ENCODE results near the gene PRKCA. TPM values are rescaled to one million over a fixed set of nuclear protein-coding genes. Genes with fewer than 3 reads are reported as not detected.

PRKCA gene
- total and polyA plus RNA-seq, 10 of the 15 experiments (the other 5 are each of a cell fraction or from before 2014, with no cell fraction given) = 0.11 to 14.6 (median 0.72) TPM

GRCh38 chr17:66367107-66367506, 64.7 kb downstream of the PRKCA start:
- Histone ChIP-seq H3K4me2 (ENCODE audit: control insufficient read depth, insufficient read depth) (no peak overlapping the region), H3K9me3 (replicated peaks; ENCODE audit: control insufficient read depth, insufficient read depth, low read length) (no peaks in the 10 kb centered on the region), H3K27me3 (replicated peaks in 1 of 2; ENCODE audit: control insufficient read depth in 2 of 2, insufficient read depth in 2 of 2, low read length in 1 of 2) (no peaks in the 10 kb centered on the region), H3K4me3 (no peak overlapping the region), H2AFZ (ENCODE audit: control insufficient read depth, low read depth, low read length) (no peak overlapping the region), H3K36me3 (ENCODE audit: control insufficient read depth in 2 of 2, insufficient read depth in 2 of 2, low read length in 1 of 2) (no peaks in the 10 kb centered on the region), H4K20me1 (ENCODE audit: control insufficient read depth, insufficient read depth) (no peaks in the 10 kb centered on the region), H3K79me2 (ENCODE audit: control insufficient read depth, insufficient read depth, low read length) (no peaks in the 10 kb centered on the region), H3K27ac (ENCODE audit: control insufficient read depth, insufficient read depth) (no peak overlapping the region), H3K9ac (ENCODE audit: control insufficient read depth, insufficient read depth, low read length) (no peak overlapping the region), H3K4me1 (ENCODE audit: control insufficient read depth, insufficient read depth, low read length) (no peaks in the 10 kb centered on the region; the same call in 1 of the 2 replicates)
- FAIRE-seq (no peak), ATAC-seq (no peak), DNase-seq (ENCODE audit: low read depth, low spot score) (no peak)
- intact Hi-C loops (cut with micrococcal nuclease; ENCODE audit: unreplicated experiment) (no loop called here), in situ Hi-C loops (cut with MboI) (no loop called here)
- RAD21 ChIA-PET (ENCODE audit: unreplicated experiment) = interaction anchor here (0.6 kb wide), 1 partner anchor 103 kb away, joined by 4 read pairs; no protein-coding TSS in a partner anchor
- POLR2A ChIA-PET = no interaction called here
- TF ChIP-seq ZNF687 (IDR thresholded peaks at IDR 0.05) (no peak), POLR2AphosphoS2 (IDR thresholded peaks at IDR 0.05; ENCODE audit: low read depth, low read length) (no peak), POLR2AphosphoS5 (IDR thresholded peaks at IDR 0.05; ENCODE audit: low read length) (no peak), STAT3 (IDR thresholded peaks at IDR 0.05; ENCODE audit: low read depth, low read length) (no peak), FOS (IDR thresholded peaks at IDR 0.05; ENCODE audit: borderline replicate concordance, extremely low read depth, insufficient read length) (no peak), CHD2 (IDR thresholded peaks at IDR 0.05; ENCODE audit: borderline replicate concordance, low read depth, low read length) (no peak), IKZF2 (IDR thresholded peaks at IDR 0.05) (no peak), ZSCAN29 (IDR thresholded peaks at IDR 0.05) (no peak), MEF2B (IDR thresholded peaks at IDR 0.05; ENCODE audit: partially characterized antibody, poor library complexity, severe bottlenecking) (no peak), SMC3 (IDR thresholded peaks at IDR 0.05; ENCODE audit: borderline replicate concordance, low read length) (no peak), EED (IDR thresholded peaks at IDR 0.05; ENCODE audit: low read depth) (no peak), RAD51 (IDR thresholded peaks at IDR 0.05) (no peak), HDAC6 (IDR thresholded peaks at IDR 0.05; ENCODE audit: unreplicated experiment) (no peak), RB1 (IDR thresholded peaks at IDR 0.05; ENCODE audit: borderline replicate concordance) (no peak)
- TF ChIP-seq, protein P1, sequence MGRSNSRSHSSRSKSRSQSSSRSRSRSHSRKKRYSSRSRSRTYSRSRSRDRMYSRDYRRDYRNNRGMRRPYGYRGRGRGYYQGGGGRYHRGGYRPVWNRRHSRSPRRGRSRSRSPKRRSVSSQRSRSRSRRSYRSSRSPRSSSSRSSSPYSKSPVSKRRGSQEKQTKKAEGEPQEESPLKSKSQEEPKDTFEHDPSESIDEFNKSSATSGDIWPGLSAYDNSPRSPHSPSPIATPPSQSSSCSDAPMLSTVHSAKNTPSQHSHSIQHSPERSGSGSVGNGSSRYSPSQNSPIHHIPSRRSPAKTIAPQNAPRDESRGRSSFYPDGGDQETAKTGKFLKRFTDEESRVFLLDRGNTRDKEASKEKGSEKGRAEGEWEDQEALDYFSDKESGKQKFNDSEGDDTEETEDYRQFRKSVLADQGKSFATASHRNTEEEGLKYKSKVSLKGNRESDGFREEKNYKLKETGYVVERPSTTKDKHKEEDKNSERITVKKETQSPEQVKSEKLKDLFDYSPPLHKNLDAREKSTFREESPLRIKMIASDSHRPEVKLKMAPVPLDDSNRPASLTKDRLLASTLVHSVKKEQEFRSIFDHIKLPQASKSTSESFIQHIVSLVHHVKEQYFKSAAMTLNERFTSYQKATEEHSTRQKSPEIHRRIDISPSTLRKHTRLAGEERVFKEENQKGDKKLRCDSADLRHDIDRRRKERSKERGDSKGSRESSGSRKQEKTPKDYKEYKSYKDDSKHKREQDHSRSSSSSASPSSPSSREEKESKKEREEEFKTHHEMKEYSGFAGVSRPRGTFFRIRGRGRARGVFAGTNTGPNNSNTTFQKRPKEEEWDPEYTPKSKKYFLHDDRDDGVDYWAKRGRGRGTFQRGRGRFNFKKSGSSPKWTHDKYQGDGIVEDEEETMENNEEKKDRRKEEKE (IDR thresholded peaks at IDR 0.05) = no peak
- SMC1A ChIA-PET (ENCODE audit: uncharacterized antibody, unreplicated experiment) = interaction anchor here (1.6 to 1.7 kb wide), 2 partner anchors 8 to 36 kb away, joined by 4 to 6 read pairs; no protein-coding TSS in a partner anchor
- BruUV-seq (replicated peaks) = no TSS peak
- WGBS (ENCODE audit: insufficient coverage, insufficient replicate concordance, low lambda C conversion rate, missing lambda C conversion rate) = 24% methylated on average over 2 of the region's 2 CpGs
- CTCF ChIA-PET = interaction anchor here (1.4 kb wide), 2 partner anchors 25 to 200 kb away, joined by 3 read pairs; no protein-coding TSS in a partner anchor

Measured in GM12878 (cell line).